ENCODE measurements around the gene VPS11.

DNA sequence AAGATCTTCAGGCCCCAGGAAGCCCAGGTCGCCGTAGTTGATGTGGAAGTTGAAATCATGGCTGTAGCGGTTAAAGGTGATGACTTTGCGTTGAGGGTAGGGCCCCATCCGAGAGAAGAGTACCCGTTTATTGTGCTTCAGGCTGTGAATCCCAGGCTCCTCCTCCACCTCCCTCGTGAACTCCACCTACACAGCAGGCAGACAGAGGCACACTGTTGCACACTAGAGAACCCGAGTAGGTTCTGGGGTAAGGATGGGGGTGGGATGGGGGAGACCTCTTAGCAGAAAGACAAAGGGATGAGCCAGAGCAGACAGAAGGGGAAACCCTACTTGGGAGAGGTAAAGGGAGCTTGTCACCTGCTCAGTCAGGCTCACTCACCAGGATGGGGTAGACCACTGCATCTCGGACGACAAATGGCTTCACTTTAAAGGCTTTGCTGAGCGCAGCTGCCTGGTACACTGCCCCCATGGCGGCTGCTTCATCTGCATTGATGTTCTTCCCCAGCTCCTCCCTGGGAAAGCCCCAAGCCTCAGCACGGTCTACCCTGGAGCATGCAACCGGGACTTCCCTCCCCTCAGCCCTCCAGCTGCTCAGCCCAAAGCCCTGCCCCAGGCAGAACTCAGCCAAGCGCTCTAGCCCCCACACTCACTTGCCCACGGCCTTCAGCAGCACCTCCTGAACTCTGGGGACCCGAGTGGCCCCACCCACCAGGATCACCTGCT, 16.0 kb upstream of the VPS11 start:
- TF ChIP-seq POLR2AphosphoS5 (IDR thresholded peaks at IDR 0.05) = no peak
- TF ChIP-seq CTCF (IDR thresholded peaks at IDR 0.05) = no peak
- no peak for TF ChIP-seq POLR2A (IDR thresholded peaks at IDR 0.05)
